8988T (cell line): ENCODE measurements around the gene TMEM198.

Experiments used
- DNase-seq: peaks from one replicate; pipeline ENCODE4 v3.0.0; 2011

Gene TMEM198

GRCh38 chr2:219509780-219510511 is 33.9 kb upstream of the TMEM198 start:
- DNase-seq = peak; percentile 88

GRCh38 chr2:219510512-219511135 is 33.2 kb upstream of the TMEM198 start:
- no peak for DNase-seq

GRCh38 chr2:219511547-219512325 is 32.1 kb upstream of the TMEM198 start:
- DNase-seq = no peak

- DNase-seq = no peak
These were observed 31.2 kb upstream of the TMEM198 start for GRCh38 chr2:219512524-219513216.

DNA sequence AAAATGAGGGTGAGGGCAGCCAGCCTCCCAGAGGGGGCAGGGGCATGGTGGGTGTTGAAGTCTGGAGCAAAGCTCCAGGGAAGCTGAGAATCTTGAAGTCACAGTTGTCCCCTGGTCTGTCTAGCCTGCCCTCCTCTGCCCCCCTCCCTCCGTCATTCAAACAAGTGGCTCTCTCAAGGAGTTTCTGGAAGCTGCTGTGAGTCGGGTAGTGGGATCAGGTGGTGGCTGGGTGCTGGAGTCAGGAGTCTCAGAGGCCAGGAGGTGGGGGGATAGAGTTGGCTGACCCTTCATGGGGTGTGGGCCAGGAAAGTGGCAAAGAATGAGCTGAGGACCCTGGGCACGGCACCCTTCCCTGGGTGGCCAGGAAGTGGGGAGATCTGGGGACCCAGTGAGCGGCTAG is 30.0 kb upstream of the TMEM198 start:
- DNase-seq = no peak

GRCh38 chr2:219514196-219514761 is 29.5 kb upstream of the TMEM198 start, which contains the start of gene ASIC4:
Gene ASIC4 (plus strand): TSS chr2:219514482. CDS start chr2:219514725, 243 bp downstream.
- DNase-seq = no peak

GRCh38 chr2:219514836-219515235 is 29.0 kb upstream of the TMEM198 start:
- no peak for DNase-seq

DNA sequence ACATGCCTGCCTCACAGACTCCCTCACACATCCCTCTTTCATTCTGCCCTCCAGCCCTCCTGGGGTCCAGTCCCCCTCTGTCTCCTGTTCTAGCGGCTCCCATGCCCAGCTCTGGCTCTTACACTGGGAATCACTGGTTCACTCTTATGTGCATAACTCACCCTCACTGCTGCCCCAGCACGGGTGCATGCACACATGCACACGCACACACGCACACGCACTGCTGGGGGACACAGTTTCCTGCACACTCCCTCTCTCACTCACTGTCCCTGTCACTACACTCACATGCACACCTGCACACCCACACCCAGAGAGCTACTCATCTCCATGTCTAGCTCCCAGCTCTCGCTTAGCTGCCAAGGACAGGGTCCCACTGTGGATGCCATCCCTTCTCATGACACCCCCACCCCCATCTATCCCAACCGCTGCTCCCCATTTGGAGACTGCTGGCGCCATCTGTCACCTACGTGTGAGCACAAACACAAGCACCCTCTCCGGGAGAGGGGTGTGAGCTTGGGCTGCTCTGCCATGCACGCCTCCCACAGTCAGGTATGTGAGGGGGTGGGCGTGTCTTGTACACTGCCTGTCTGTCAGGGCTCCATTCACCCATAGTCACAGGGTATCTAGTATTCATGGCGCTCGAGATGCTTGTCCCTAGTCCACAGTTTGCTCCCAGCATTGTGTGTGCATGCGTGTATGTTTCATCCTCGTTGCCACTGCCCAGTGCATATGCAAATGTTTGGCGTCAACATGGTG is 27.8 kb upstream of the TMEM198 start:
- DNase-seq = no peak

GRCh38 chr2:219516888-219517287 is 26.9 kb upstream of the TMEM198 start:
- DNase-seq = no peak

DNA sequence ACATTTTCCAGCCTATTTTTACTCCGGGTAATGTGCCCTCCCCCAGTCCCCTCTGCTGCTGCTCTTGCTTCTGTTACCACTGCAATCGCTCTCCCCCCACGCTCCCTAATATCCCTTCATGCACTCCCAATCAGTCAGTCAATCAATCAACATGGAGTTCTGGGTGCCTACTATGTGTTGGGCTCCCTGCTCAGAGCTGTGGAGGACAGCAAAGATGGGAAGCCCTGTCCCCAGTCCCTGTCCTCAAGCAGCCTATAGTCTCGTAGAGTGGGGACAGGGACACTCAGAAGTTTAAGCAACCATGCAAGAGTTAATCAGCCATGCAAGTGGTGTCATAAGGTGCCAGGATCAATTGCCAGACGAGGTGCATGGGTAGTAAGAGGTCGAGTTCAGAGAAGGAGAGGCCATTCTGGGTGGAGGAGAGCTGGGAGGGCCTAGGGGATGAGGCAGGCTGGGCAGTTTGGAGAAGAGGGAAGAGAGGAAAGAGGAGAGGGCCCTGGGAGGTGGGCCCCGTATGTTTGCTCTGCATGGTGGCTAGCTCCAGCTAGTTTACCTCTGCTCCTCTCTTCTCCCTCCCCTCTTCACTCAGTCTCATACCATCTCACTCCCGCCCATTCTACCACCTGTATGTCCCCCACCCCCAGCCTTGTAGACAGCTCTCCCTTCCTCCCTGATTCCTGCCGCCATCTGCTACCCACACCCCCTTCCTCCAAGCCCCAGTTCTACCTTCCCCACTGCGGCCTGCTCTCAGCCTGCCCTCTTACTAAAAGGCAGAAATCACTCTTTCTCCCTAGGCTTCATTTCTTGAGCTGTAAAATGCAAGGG is 25.7 kb upstream of the TMEM198 start:
- DNase-seq = no peak

DNA sequence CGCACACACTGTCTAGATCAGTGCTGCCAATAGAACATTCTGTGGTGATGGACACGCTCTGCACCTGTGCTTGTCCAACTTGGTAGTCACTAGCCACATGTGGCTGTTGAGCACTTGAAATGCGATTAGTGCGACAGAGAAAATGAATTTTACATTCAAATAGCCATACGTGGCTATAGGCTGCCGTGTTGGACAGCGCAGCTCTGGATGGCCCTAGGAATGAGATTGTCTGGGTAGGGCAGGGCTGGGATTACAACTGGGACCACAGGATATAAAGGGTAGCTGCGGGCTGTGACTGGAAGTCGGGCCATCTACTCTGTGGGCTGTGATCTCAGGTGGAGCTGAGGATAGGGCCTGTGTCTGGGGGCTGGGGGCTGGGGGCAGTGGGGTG is 24.3 kb upstream of the TMEM198 start:
- no peak for DNase-seq

DNA sequence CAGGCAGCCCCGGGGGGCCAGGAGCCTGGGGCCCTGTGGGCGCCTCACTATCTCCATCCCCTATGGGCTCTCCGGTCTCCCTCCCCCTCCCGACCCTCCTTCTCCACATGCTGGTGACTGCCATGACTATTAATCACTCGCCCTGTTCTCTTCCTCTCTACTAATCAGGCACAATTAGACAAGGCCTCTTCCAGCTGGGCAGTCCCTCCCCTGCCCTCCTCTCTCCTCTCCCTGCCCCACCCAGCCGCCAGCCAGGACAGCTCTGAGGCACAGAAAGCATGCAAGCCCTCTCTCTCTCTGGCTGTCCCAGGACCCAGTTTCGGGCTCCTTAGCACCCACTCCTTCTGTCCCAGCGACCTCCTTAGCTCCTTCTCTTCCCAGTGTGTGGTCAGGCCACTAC is 23.7 kb upstream of the TMEM198 start:
- no peak for DNase-seq

DNA sequence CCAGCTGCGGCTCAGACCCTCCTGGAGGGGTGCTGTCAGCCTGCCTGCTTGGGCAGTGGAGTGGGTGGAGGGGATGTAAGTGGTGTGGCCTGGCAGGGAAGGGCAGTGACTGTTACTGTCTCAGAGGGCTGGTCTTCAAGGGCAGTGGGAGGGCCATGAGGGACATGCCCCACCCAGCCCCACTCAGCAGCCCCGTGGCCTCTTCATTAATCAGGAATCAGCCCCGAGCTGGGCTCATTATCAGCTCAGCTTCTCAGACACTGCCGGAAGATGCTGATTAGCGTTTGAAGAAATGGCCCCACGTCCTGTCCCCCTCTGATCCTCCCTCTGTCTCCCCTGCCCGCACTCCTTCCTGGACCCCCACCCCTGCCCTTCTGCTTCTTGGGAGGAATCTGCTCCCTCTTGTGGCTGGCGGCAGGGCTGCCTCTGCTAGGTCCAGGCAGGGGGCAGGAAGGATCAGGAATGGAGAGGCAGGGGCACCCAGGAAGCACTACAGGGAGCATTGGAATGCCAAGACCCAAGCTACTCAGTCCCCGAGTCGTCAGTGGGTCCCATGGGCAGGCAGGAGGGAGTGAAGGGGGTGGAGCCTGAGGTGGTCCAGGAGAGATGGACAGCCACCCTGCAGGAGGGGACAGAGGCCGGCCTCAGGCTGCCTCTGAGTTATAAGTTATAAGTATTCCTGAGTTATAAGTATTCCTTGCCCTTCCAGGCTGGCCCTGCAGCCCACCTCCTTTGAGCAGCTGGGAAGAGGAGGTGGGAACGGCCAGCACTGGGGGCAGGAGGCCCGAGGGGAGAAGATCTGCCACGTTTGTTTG is 22.6 kb upstream of the TMEM198 start:
- DNase-seq = peak; percentile 99

- no peak for DNase-seq
These were observed 21.5 kb upstream of the TMEM198 start for GRCh38 chr2:219522111-219523030.

- no peak for DNase-seq
These were observed 20.7 kb upstream of the TMEM198 start for GRCh38 chr2:219523031-219523671.

- no peak for DNase-seq
These were observed 19.0 kb upstream of the TMEM198 start for GRCh38 chr2:219524817-219525216.

GRCh38 chr2:219525533-219526232 is 18.1 kb upstream of the TMEM198 start:
- DNase-seq = no peak
